GM18520 (cell line): ENCODE measurements around the gene BTBD2.
"Not testable (repeated sequence)": the region's sequence is repeated elsewhere in the genome, so short reads cannot be mapped to it uniquely, and the experiment has no call there.

Experiments
- ATAC-seq: cut with Tn5 transposase; IDR thresholded peaks from one replicate; pipeline ENCODE4 v1.9.1; 2021; ENCODE audit not compliant: unreplicated experiment

The BTBD2 gene

GRCh38 chr19:2040647-2041432, 25.3 kb upstream of the BTBD2 start:
- ATAC-seq: no peak

GRCh38 chr19:2039959-2040646, 24.6 kb upstream of the BTBD2 start:
- no peak for ATAC-seq

GRCh38 chr19:2039089-2039958, 23.8 kb upstream of the BTBD2 start:
- no peak for ATAC-seq

- no peak for ATAC-seq
These were observed 23.0 kb upstream of the BTBD2 start for GRCh38 chr19:2038284-2039088.

GRCh38 chr19:2037651-2038255, 22.2 kb upstream of the BTBD2 start:
- ATAC-seq: no peak

GRCh38 chr19:2036424-2036823, 20.9 kb upstream of the BTBD2 start:
- ATAC-seq: no peak

- no peak for ATAC-seq
These were observed 20.1 kb upstream of the BTBD2 start for GRCh38 chr19:2035590-2035991.

GRCh38 chr19:2034729-2035589, 19.4 kb upstream of the BTBD2 start:
- no peak for ATAC-seq

GRCh38 chr19:2034253-2034652, 18.7 kb upstream of the BTBD2 start:
- ATAC-seq: not testable (repeated sequence)

GRCh38 chr19:2033825-2034159, 18.3 kb upstream of the BTBD2 start:
- ATAC-seq: no peak

GRCh38 chr19:2033115-2033824, 17.8 kb upstream of the BTBD2 start:
- no peak for ATAC-seq

GRCh38 chr19:2032296-2032941, 16.9 kb upstream of the BTBD2 start:
- ATAC-seq: no peak

GRCh38 chr19:2027361-2027760, 11.8 kb upstream of the BTBD2 start:
- no peak for ATAC-seq

- ATAC-seq: no peak
These were observed 11.3 kb upstream of the BTBD2 start for GRCh38 chr19:2026770-2027169.

- ATAC-seq: no peak
These were observed 6.8 kb upstream of the BTBD2 start for GRCh38 chr19:2022289-2022688.

- ATAC-seq: no peak
These were observed 6.1 kb upstream of the BTBD2 start for GRCh38 chr19:2021453-2022140.

GRCh38 chr19:2018752-2019151, 3.2 kb upstream of the BTBD2 start:
- no peak for ATAC-seq
